Muscle of back (tissue), 11 donors: ENCODE results near the gene YES1. TPM values are rescaled to one million over a fixed set of nuclear protein-coding genes. Genes with fewer than 3 reads are reported as not detected.
"Not testable (repeated sequence)": the region's sequence is repeated elsewhere in the genome, so short reads cannot be mapped to it uniquely, and the experiment has no call there.

Source experiments
- DNase-seq, 3 donors: peaks; one replicate each; pipeline versions ENCODE4 v3.0.0 to v3.0.0-alpha.2; 2013
- polyA plus RNA-seq, 10 donors: library from polyadenylated mRNA; unstranded; fragments of 120-200 nt; gene quantifications; one replicate each; pipeline ENCODE4 v1.2.1, GENCODE V29; 2013; ENCODE audit not compliant: insufficient read length in 10 of 10

Gene YES1
- polyA plus RNA-seq, 10 donors, result 47.7 to 72.0 (median 53.5) TPM

DNA sequence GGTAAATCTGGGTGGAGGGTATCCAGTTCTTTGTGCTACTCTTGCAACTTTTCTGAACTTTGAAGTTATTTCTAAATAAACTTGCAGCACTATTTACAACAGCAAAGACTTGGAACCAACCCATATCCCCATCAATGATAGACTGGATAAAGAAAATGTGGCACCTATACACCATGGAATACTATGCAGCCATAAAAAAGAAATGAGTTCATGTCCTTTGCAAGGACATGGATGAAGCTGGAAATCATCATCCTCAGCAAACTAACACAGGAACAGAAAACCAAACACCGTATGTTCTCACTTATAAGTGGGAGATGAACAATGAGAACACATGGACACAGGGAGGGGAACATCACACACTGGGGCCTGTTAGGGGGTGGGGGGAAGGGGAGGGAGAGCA lies 16.7 kb downstream of the YES1 start:
- not testable (repeated sequence) for DNase-seq

DNA sequence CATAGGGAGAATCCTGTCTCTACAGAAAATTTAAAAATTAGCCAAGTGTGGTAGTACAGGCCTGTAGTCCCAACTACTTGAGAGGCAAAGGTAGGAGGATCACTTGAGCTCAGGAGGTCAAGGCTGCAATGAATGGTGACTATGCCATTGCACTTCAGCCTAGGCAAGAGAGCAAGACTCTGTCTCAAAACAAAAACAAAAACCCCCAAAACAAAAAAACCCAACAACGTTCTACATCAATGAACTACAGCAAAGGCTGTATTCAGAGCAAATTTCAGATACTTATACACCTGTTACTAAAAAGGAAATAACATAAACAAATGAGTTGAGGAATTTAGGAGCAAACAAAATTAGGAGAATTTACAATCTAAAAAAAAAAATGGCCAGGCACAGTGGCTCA lies 22.6 kb downstream of the YES1 start:
- DNase-seq, result no peak

DNA sequence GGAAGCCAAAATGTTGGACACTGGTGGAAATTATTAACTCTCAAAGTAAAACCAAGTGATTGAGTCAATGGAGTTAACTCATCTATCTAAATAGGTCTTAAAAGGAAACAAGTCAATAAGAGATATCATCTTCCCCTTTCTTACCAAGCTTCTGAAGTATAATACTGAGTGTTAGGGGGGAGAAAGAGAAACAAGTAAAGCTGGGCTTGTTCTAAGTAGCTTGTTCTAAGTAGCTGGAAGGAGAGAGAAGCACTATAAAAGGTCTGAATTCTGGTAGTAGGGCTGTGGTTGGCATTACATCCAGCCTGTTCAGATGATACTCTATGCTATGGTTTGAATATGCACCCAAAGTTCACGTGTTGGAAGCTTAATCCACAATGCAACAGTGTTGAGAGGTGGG lies 26.8 kb downstream of the YES1 start:
- no peak for DNase-seq

DNA sequence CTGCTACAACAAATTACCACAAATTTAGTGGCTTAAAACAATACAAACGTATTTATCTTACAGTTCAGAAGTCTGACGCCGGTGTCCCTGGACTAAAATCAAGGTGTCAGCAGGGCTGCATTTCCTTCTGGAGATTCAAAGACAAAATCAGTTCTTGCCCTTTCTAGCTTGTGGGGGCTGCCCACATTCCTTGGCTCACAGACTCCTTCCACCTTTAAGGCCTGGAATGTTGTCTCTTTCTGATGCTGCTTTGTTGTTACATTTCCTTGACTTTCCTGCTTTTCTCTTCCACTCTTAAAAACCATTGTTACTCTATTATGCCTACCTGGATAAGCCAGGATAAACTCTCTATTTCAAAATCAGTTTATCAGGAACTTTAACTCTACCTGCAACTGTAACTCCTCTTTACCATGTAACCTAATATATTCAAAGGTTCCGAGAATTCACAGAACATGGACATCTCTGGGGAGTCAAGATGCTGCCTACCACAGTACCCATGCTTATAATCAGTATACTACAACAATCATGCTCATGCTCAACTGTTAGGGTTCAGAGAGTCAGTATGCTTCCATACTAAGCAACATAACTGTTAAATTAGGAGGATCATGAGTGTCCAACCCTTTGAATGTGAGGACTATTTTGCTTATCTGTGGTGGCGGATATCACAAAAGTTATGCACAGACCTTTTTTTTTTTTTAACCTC lies 27.4 kb downstream of the YES1 start:
- DNase-seq, result no peak

DNA sequence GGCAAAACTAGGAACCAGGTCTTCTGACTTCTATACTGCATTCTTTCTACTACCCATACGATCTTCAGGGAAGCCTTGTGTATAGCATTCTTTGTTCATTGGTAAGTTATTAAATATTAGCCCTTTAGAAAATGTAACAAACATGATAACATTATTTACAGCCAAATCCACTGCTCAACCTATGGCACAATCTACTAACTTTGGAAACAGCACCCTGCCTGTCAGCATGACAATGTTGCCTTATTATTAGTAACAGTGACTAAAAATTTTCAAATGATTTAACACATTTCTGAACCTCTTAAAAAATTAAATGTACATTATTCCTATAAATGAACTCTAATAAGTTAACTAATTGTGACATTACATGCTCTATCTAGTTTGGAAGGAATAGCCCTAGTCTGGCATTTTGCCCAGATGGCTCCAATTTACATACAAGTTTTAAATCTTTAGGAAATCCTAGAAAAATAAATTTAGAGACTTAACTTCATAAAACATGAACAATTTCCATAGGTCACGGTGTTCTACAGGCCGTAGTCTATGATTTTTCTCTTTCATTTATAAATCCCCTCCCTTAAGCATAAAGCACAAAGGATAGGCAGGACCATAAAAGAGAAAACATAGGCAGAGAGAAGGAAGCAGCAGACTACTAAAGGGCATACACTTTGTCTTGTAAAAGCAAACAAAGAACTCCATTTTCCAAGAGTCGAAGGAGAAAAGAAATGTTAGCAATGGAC lies 33.7 kb downstream of the YES1 start:
- peak in 2 of 3 donors; percentile 14 to 40 for DNase-seq

DNA sequence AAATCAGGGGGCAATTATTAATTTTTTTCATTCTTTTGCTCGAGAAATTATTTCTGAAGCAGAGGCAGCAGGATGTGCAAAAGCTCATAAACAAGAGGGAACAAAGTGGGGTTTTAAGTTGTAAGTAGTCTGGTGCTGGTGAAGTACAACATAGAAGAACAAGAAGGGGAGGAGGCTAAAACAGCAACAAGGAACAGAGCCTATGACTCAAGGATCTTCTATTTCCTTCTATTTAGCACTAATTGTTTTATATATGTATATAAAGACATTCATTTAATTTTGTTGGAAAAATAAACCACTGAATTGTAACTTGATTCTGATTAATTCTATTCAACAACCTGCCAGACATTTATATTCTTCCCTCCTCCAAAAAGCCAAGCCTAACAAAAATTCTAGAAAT lies 35.0 kb downstream of the YES1 start:
- DNase-seq, result no peak

DNA sequence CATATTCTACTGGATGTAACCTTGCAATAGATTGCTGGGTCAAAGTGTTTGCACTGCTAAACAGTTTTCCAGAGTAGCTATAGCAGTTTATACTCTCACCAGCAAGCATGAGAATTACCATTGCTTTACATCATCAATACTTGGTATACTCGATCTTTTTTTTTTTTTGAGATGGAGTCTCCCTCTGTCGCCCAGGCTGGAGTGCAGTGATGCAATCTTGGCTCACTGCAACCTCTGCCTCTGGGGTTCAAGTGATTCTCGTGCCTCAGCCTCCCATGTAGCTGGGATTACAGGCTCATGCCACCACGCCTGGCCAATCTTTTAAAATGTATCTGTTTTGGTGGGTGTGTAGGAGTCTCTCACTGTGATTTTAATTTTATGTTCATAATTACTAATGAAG lies 36.0 kb downstream of the YES1 start:
- not testable (repeated sequence) for DNase-seq

DNA sequence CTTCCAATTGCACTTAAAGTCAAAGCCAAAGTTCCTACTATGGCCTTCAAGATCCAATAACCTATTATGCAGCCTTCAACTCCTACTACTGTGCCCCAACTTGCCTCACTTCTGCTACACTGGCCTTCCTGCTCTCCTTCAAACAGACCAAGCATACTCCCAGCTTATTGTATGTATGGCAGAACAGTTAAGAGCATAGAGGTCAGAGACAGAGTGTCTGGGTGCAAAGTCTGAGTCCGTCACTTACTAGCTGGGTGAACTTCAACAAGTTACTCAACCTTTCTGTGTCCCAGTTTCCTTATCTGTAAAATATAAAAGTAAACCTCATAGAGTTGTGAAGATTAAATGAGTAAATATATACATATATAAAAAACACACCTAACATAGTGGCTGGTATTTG lies 37.2 kb downstream of the YES1 start:
- DNase-seq, result no peak

DNA sequence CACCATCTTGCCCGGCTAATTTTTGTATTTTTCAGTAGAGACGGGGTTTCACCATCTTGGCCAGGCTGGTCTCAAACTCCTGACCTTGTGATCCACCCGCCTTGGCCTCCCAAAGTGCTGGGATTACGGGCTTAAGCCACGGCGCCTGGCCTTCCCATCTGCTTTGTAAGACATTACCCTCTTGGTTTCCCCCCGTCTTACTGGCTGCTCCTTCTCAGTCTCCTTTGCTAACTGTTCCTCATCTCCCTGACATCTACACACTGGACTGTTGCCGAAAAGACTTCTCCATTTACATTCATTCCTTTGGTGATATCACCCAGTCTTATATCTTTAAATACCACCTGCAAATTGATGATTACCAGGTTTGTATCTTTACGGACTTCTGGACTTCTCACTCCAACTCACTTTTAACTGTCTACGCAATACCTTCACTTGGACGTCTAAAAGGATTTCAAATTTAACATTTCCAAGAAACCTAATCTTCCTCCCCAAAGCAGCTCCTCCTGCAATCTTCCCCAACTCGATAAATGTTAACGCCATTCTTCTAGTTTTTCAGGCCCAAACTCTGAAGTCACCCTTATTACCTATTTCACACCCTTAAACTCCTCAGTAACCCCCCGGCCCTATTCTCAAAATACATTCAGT lies 37.9 kb downstream of the YES1 start:
- no peak for DNase-seq

DNA sequence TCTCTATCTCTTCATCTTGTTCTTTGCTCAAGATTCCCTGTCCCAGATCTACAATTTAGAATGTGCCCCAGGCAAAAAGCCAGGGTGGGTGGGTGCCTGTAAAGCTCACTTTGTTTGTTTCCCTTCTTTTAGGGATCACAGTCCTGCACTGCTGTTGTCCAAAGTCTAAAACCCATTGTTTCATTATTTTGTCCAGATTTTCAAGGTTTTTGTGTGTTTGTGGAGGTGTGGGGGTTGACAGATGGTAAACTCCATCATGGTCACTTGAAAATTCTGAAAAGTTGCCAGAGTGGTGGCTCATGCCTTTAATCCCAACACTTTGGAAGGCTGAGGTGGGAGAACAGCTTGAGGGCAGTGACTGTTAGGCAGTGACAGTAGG lies 41.5 kb downstream of the YES1 start:
- no peak for DNase-seq

DNA sequence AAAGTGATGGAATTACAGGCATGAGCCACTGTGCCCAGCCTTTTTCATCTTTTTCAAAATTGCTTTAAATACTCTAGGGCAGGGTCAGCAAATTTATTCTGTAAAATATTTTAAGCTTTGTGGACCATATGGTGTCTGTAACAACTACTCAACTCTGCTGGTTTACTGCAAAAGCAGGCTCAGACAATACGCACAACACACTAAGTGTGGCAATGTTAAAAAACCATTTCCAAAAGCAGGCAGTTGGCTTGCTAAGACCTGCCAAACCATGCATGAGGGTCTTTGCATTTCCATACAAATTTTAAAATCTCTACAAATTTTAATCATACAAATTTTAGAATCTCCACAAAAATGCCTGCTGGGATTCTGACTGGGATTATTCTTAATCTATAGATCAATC lies 44.1 kb downstream of the YES1 start:
- no peak for DNase-seq

DNA sequence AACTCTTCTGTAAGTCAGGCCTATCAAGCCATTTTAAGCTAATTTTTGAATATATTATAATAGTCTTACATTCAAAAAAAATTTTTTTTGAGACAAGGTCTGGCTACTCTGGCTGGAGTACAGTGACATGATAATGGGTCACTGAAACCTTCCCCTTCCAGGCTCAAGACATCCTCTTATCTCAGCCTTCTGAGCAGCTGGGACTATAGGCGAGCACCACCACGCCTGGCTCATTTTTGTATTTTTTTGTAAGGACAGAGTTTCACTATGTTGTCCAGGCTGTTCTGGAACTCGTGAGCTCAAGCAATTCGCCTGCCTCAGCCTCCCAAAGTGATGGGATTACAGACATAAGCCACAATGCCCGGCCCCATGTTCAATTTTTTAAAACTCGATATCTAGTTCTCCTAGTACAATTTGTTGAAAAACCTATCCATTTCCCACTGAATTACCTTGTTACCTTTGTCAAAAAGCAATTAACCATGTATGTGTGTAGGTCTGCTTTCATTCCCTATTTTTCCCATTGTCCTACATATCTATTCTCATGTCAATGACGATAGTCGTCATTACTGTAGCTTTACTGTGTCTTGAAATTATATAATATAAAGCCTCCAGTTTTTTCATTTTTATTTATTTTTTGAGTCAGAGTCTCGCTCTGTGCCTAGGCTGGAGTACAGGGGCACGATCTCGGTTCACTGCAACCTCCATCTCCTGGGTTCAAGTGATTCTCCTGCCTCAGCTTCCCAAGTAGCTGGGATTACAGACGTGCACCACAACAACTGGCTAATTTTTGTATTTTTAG lies 44.8 kb downstream of the YES1 start:
- DNase-seq, result no peak

DNA sequence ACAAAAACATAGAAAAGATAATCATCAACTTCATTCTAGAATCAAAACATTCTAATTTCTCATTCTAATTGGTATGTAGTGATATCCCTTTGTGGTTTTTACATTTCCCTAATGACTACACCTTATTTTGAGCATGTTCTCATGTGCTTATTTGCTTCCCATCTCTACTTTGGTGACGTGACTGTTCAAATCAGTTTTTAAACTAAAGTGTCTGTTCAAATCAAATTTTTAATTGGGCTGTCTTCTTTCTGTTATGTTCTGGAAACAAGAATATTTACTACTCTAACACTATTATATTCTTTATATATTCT lies 45.5 kb downstream of the YES1 start:
- no peak for DNase-seq

DNA sequence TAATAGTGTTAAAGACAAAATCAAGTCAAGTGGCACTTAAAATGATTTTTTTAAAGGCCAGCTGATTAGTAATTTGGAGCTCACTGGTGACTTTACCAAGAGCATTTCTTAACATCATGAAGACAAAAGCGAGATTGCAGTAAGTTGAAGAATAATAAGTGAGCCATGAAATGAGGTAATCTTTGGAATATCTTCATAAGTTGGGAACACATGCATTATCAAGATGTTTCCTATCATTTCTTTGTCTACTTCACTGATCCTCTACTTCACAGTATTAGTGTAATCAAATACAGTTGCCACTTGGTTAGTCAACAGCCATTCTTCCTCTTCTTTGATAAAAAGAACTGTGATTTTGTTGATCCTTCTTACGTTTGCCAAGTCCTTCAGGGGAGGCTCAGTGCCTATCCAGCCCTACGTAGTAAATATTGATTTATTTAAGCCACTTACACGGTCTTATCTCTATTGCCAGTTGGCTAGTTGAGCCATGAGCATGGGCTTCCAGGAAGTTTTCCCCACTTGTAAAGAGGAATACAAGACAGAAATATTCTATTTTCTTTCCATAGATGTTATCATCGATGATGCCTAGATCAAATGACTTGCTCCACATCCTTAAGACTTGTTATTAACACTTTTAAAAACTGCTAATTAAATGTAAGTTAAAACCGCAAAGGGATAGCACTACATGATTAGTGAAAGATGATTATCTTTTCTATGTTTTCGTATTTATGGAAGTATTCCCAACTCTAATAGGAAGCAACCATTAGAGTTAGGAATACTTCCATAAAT lies 46.1 kb downstream of the YES1 start:
- DNase-seq, result no peak

DNA sequence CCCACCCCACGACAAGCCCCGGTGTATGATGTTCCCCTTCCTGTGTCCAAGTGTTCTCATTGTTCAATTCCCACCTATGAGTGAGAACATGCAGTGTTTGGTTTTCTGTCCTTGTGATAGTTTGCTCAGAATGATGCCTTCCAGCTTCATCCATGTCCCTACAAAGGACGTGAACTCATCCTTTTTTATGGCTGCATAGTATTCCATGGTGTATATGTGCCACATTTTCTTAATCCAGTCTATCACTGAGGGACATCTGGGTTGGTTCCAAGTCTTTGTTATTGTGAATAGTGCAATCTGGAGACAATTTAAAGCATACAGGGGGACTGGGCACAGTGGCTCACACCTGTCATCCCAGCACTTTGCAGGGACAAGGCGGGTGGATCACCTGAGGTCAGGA lies 52.2 kb downstream of the YES1 start:
- not testable (repeated sequence) for DNase-seq

DNA sequence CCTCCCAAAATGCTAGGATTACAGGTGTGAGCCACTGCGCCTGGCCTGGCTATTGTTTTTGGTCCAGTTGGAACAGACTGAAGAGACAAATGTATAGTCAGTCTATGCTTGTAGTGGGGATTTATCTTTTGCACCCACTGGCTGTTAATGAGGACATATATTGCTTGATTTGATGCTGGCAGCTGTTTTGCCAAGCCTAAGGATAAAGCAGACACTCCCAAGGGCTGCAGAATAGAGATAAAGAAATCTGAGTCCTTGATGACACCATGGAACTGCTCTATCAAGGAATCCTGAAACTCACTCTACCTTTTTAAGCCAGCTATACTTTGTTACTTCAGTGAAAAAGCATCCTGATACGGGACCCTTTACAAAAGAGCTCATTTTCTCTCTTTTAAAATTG lies 56.5 kb downstream of the YES1 start:
- DNase-seq, result no peak

DNA sequence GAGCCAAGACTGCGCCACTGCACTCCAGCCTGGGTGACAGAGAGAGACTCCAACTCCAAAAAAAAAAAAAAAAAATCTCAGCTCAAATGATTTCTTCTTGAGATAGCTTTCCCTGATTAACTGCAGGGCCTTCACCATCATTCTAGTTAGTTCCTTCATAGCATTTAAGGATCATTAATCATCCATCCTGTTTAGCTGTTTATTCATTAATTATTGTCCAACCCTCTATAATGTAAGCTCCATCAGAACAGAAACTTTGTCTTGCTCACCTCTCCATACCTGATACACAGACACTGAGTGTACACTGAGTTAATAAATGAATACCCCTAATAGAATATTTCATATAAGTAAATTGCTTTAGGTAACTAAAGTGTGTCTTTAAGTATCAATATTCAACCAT lies 57.4 kb downstream of the YES1 start:
- DNase-seq, result no peak

DNA sequence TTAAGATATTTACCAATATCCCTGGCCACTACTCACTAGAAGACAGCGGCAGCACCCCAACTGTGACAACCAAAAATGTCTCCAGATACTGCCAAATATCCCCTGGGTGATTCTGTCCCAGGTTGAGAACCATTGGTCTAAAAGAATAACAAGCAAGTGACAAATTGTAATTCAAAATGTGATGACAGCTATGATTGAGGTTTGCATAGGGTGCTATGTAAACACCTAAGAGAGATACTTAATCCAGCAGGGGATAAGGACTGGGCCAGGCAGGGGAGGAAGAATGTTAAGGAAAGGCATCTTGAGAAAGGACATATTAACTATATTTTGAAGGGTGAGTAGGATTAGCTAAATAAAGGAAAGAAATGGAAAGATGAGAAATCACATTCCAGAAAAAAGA lies 61.6 kb downstream of the YES1 start:
- no peak for DNase-seq

DNA sequence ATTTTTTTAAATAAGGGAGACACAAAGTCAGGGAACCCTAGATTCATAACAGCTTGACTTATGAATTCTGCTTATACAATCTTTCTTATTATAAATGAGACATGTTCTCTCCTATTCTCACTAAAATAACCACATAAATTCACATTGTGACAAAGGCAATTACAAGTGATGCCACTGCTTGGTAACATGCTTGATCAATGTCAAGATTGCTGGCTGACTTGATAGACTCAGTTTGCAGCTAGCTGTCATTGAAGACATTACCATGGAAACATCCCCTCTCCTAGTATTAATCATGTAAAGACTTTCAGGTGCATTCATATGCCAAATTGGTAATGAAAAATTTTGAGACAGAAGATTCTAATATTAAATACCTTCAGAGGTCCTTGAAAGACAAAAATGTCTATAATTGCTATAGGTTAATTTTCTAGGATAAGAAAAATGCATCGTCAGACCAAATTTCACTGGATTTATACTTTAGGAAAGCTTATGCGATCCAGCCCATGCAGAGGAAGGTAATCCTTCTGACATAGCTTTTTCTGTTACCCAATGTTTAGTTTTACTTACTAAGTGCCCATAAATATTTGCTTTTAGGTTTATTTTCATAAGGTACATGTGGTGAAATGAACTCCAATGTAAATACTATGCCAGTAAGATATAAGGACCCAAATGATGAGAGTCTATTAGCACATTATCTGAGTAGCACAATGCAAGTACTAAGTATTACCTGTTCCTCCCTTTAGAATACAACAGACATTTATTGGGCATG lies 67.0 kb downstream of the YES1 start:
- no peak for DNase-seq

DNA sequence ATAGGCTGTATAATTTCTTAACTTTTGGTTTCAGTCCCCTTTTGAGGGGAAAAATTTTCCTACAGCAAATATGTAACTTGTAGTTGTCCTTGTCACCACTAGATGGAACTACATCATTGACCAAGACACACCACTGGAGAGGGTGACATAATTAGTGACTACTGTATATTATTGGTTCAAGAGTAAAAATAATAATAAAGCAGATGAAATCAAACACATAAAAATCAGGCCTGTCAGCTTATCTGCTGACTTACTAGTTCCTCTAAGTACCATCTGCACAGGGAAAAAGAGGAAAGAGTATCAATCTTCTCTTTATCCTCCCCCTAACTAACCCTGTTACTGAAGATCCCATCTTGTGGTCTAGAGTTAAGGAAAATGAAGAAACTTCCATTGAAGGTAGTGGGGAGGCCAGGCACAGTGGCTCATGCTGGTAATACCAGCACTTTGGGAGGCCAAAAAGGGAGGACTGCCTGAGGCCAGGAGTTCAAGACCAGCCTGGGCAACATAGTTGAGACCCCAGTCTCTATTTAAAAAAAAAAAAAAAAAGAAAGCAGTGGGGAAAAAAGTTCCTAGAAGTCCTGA lies 70.0 kb downstream of the YES1 start:
- peak; percentile 17 to 58 (median 42) for DNase-seq

DNA sequence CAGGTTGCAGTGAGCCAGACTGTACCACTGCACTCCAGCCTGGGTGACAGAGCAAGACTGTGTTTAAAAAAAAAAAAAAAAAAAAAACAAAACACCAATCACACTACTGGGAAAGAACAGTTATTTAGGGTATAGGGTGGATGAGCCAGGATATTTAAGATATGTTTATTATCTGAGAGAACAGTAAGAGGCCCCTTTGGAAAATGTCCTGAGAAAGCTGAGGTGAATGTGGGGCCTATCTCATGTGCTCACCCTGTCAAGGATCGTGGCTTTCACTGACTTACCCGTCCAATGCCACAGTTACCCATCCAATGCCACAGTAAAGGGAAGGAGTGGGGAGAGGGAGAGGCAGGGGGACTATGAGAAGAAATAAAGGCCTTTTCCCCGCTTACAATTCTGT lies 79.7 kb downstream of the YES1 start:
- no peak for DNase-seq
